ENCODE measurements around the gene PREP. TPM values are rescaled to one million over a fixed set of nuclear protein-coding genes. Genes with fewer than 3 reads are reported as not detected.

PREP gene
- total and polyA plus RNA-seq, 12 donors, result 12.3 to 37.4 (median 26.8) TPM

- DNase-seq (no peak), ATAC-seq (no peak)
- Histone ChIP-seq H3K4me3 (no peak overlapping the region), H3K9me3 (no peaks in the 10 kb centered on the region), H3K27ac (no peak overlapping the region), H3K36me3 (peaks cover 0 to 91% (median 3%) of the 10 kb centered on the region in 9 donors), H3K27me3 (no peaks in the 10 kb centered on the region), H3K4me1 (peaks cover 0 to 29% (median 18%) of the 10 kb centered on the region in 9 donors)
- TF ChIP-seq CTCF (IDR thresholded peaks at IDR 0.05), result no peak
- intact Hi-C loops (cut with DNase I), result no loop called here
- 83 to 86% methylated on average over 9 of the region's 9 CpGs for WGBS, 2 donors
Measured at GRCh38 chr6:105324386-105324950, 78.4 kb downstream of the PREP start.

- no peak for ATAC-seq
- WGBS, 2 donors, result 96% methylated on average over 3 of the region's 3 CpGs
- intact Hi-C loops (cut with DNase I), result no loop called here
Measured at GRCh38 chr6:105322499-105323225, 80.2 kb downstream of the PREP start.

GRCh38 chr6:105321728-105322127 lies 81.2 kb downstream of the PREP start:
- H3K9me3 ChIP-seq, result no peaks in the 10 kb centered on the region
- H3K27ac ChIP-seq, result no peak overlapping the region
- no peak for DNase-seq
- peaks cover 0 to 16% (median 6%) of the 10 kb centered on the region in 9 donors for H3K4me1 ChIP-seq
- intact Hi-C loops (cut with DNase I), result no loop called here
- TF ChIP-seq CTCF (IDR thresholded peaks at IDR 0.05), result no peak
- ATAC-seq, result no peak
- H3K27me3 ChIP-seq, result no peaks in the 10 kb centered on the region
- WGBS, 2 donors, result 97 to 100% methylated on average over 2 of the region's 2 CpGs
- no peak overlapping the region for H3K4me3 ChIP-seq
- H3K36me3 ChIP-seq, result peaks cover 0 to 77% (median 3%) of the 10 kb centered on the region in 9 donors

More at GRCh38 chr6:105322499-105323225, 80.2 kb downstream of the PREP start:
- no peak for DNase-seq
- H3K4me1 ChIP-seq, result peaks cover 0 to 25% (median 15%) of the 10 kb centered on the region in 9 donors
- H3K9me3 ChIP-seq, result no peaks in the 10 kb centered on the region
- TF ChIP-seq CTCF (IDR thresholded peaks at IDR 0.05), result no peak
- H3K4me3 ChIP-seq, result no peak overlapping the region
- peaks cover 0 to 78% (median 3%) of the 10 kb centered on the region in 9 donors for H3K36me3 ChIP-seq
- H3K27me3 ChIP-seq, result no peaks in the 10 kb centered on the region
- no peak overlapping the region for H3K27ac ChIP-seq

GRCh38 chr6:105321207-105321606 lies 81.7 kb downstream of the PREP start:
- intact Hi-C loops (cut with DNase I), result no loop called here
- Histone ChIP-seq H3K27ac (no peak overlapping the region), H3K4me1 (peaks cover 0 to 11% (median 1%) of the 10 kb centered on the region in 9 donors), H3K4me3 (no peak overlapping the region), H3K9me3 (no peaks in the 10 kb centered on the region), H3K27me3 (no peaks in the 10 kb centered on the region), H3K36me3 (peaks cover 0 to 78% (median 3%) of the 10 kb centered on the region in 9 donors)
- ATAC-seq (no peak), DNase-seq (no peak)
- WGBS, 2 donors, result 89 to 93% methylated on average over 6 of the region's 6 CpGs
- TF ChIP-seq CTCF (IDR thresholded peaks at IDR 0.05), result no peak

All from heart right ventricle (tissue), 16 donors.